K562 (cell line): ENCODE data around the gene NRP1. TPM values are rescaled to one million over a fixed set of nuclear protein-coding genes. Genes with fewer than 3 reads are reported as not detected.

Source experiments
- ATAC-seq: fragments of 200-7000 bp; cut with Tn5 transposase; 3 replicates; pipeline ENCODE4 v1.9.1; 2020; ENCODE audit warnings: moderate library complexity
- BruUV-seq: library from RNA; stranded (reverse); fragments of 400-500 nt; replicated peaks from 2 replicates; lab custom pipeline; 2021; lab: Mats Ljungman, UMichigan
- CTCF ChIA-PET: fragments of 300-600 bp; formaldehyde crosslinking; extraction: SDS; loops from one replicate; lab custom pipeline; 2021; ENCODE audit warnings: low intra/inter-chr PET ratio; lab: Yijun Ruan, JAX
- POLR2A ChIA-PET: fragments of 300-600, 350-650 bp; sonication (Branson Sonifier 250); formaldehyde crosslinking; extraction: SDS; loops from one replicate; lab custom pipeline; 2021; ENCODE audit warnings: antibody characterized with exemption, inconsistent platforms; lab: Yijun Ruan, JAX
- DNase-seq, 4 experiments: peaks; one replicate each; pipeline versions ENCODE4 v3.0.0 to v3.0.0-alpha.2; 2011 to 2018; ENCODE audit warnings: low spot score in 3 of 4, mixed read lengths in 3 of 4; ENCODE audit errors: extremely low read depth in 1 of 4
- FAIRE-seq: peaks from 2 replicates; lab custom pipeline; 2011; peaks lifted over from hg19 to GRCh38; lab: Jason Lieb, UNC
- H2AFZ ChIP-seq: 2 replicates; pipeline ENCODE4 v1.6.0; 2011; ENCODE audit warnings: low read depth, low read length, control low read depth, inconsistent platforms
- H3K27ac ChIP-seq: fragments of 200-600 bp; 3 replicates; pipeline ENCODE4 v1.8.0; 2011; ENCODE audit warnings: low read depth, mild to moderate bottlenecking, control low read depth, inconsistent platforms, low read length, moderate library complexity, mixed read lengths; ENCODE audit errors: extremely low read depth
- H3K27me3 ChIP-seq, 2 experiments: fragments of 300-600 bp in 1 of 2; 2 replicates in 1 of 2; 3 replicates in 1 of 2; pipeline versions ENCODE4 v1.6.0 to v1.8.0; 2011; ENCODE audit warnings: inconsistent platforms in 2 of 2, low read length in 2 of 2, mild to moderate bottlenecking in 1 of 2, mixed read lengths in 1 of 2, moderate library complexity in 1 of 2; ENCODE audit not compliant: control insufficient read depth in 2 of 2, insufficient read depth in 2 of 2
- H3K36me3 ChIP-seq: fragments of 300-600 bp; 3 replicates; pipeline ENCODE4 v1.8.0; 2011; ENCODE audit warnings: mild to moderate bottlenecking, low read length, inconsistent platforms; ENCODE audit not compliant: control insufficient read depth, insufficient read depth
- H3K4me1 ChIP-seq, 2 experiments: fragments of 200-600 bp in 1 of 2; replicated peaks in 1 of 2; 2 replicates in 1 of 2; 3 replicates in 1 of 2; pipeline versions ENCODE4 v1.5.1 to v1.8.0; 2011; ENCODE audit warnings: inconsistent platforms in 2 of 2, low read length in 2 of 2, mild to moderate bottlenecking in 1 of 2, mixed read lengths in 1 of 2, moderate library complexity in 1 of 2; ENCODE audit not compliant: control insufficient read depth in 2 of 2, insufficient read depth in 2 of 2
- H3K4me2 ChIP-seq: 2 replicates; pipeline ENCODE4 v1.6.1; 2011; ENCODE audit warnings: low read length, control low read depth, inconsistent platforms, mixed read lengths; ENCODE audit not compliant: insufficient read depth
- H3K4me3 ChIP-seq: fragments of 200-600 bp; sonication (generic), shearing (Covaris generic); 2 replicates; pipeline ENCODE4 v1.5.1; 2016; ENCODE audit warnings: control low read depth, inconsistent platforms
- H3K79me2 ChIP-seq: fragments of 200-600 bp; 3 replicates; pipeline ENCODE4 v1.8.0; 2011; ENCODE audit warnings: low read length, inconsistent platforms; ENCODE audit not compliant: control insufficient read depth, insufficient read depth
- H3K9ac ChIP-seq, 2 experiments: 2 replicates each; pipeline versions ENCODE4 v1.6.0 to v1.6.1; 2011; ENCODE audit warnings: low read depth in 2 of 2, low read length in 2 of 2, control low read depth in 1 of 2, inconsistent platforms in 1 of 2, mild to moderate bottlenecking in 1 of 2, mixed read lengths in 1 of 2; ENCODE audit not compliant: insufficient read depth in 1 of 2
- H3K9me1 ChIP-seq: one replicate; pipeline ENCODE4 v1.6.0; 2011; ENCODE audit warnings: inconsistent platforms, mild to moderate bottlenecking, low read length, moderate library complexity; ENCODE audit not compliant: control insufficient read depth, insufficient read depth
- H3K9me3 ChIP-seq: replicated peaks from 2 replicates; pipeline ENCODE4 v1.5.1; 2011; ENCODE audit warnings: low read depth, low read length, inconsistent platforms; ENCODE audit not compliant: control insufficient read depth, insufficient read depth
- H4K20me1 ChIP-seq: replicated peaks from 2 replicates; pipeline ENCODE4 v1.6.1; 2011; ENCODE audit warnings: low read length, inconsistent platforms, mixed read lengths; ENCODE audit not compliant: control insufficient read depth, insufficient read depth
- CBX5 ChIP-seq: IDR thresholded peaks from 2 replicates; pipeline ENCODE4 v1.6.1; 2014; ENCODE audit warnings: low read depth, borderline replicate concordance
- ELF1 ChIP-seq: fragments of 200-800 bp; sonication (Bioruptor generic); IDR thresholded peaks from 2 replicates; pipeline ENCODE4 v1.6.1; 2016; ENCODE audit warnings: missing genetic modification characterization, missing compliant biosample characterization
- HNRNPK ChIP-seq: fragments of 200-400 bp; formaldehyde crosslinking; IDR thresholded peaks from one replicate; pipeline ENCODE4 v1.6.1; 2018; ENCODE audit warnings: mild to moderate bottlenecking, low read depth, low read length; ENCODE audit not compliant: poor library complexity, severe bottlenecking
- MYNN ChIP-seq, 2 experiments: sonication (generic); formaldehyde crosslinking in 1 of 2; IDR thresholded peaks; 2 replicates each; pipeline versions ENCODE4 v1.5.0 to v1.6.1; 2016 to 2020; ENCODE audit warnings: antibody characterized with exemption in 1 of 2, missing genetic modification reagents in 1 of 2
- NCOA2 ChIP-seq, 2 experiments: fragments of 450-650 bp; IDR thresholded peaks; 2 replicates each; pipeline ENCODE4 v1.6.1; 2018; ENCODE audit warnings: mild to moderate bottlenecking in 2 of 2, moderate library complexity in 1 of 2; ENCODE audit not compliant: partially characterized antibody in 2 of 2
- NONO ChIP-seq, 2 experiments: fragments of 200-400 bp in 1 of 2; fragments of 450-650 bp in 1 of 2; formaldehyde crosslinking in 1 of 2; IDR thresholded peaks; 2 replicates each; pipeline ENCODE4 v1.6.1; 2017; ENCODE audit warnings: low read depth in 2 of 2, mild to moderate bottlenecking in 2 of 2, moderate library complexity in 2 of 2, low read length in 1 of 2
- NR1H2 ChIP-seq: sonication (generic); formaldehyde crosslinking; IDR thresholded peaks from 2 replicates; pipeline ENCODE4 v1.4.0; 2020; ENCODE audit warnings: mild to moderate bottlenecking, missing genetic modification reagents
- SLC30A9 ChIP-seq: fragments of 250-450 bp; sonication (Bioruptor Pico); IDR thresholded peaks from 2 replicates; pipeline ENCODE4 v1.8.0; 2022; ENCODE audit warnings: mild to moderate bottlenecking, moderate library complexity
- THRB ChIP-seq: fragments of 450-650 bp; formaldehyde crosslinking; conservative IDR thresholded peaks from 2 replicates; pipeline ENCODE4 v1.4.0; 2022; ENCODE audit warnings: mild to moderate bottlenecking, missing genetic modification characterization
- ZMIZ1 ChIP-seq, 2 experiments: fragments of 150-350 bp in 1 of 2; IDR thresholded peaks; 2 replicates each; pipeline ENCODE4 v1.6.1; 2012 to 2016; ENCODE audit warnings: low read depth in 2 of 2, low read length in 2 of 2, mild to moderate bottlenecking in 1 of 2, moderate library complexity in 1 of 2
- WGBS: fragments of 100-300 bp; shearing (Covaris generic); methylation state at CpG from one replicate; pipeline ENCODE4 v1.1.6; 2016; ENCODE audit warnings: low coverage, mixed read lengths; ENCODE audit not compliant: insufficient coverage; ENCODE audit errors: missing lambda C conversion rate; 5-methylcytosine and 5-hydroxymethylcytosine counted together
- in situ Hi-C: fragments of 300-500 bp; cut with MboI; formaldehyde crosslinking; loops from 4 replicates; pipeline ENCODE4 v1.15.0; 2018; ENCODE audit warnings: inconsistent platforms, mixed read lengths
- intact Hi-C: fragments of 100-400 bp; cut with micrococcal nuclease; formaldehyde crosslinking; loops from 2 replicates; pipeline ENCODE4 v1.14.2; 2022
- polyA plus RNA-seq, 8 experiments: library from polyadenylated mRNA; depleted of rRNA in 4 of 8; stranded (reverse) in 5 of 8; unstranded in 3 of 8; fragments of >200 nt; fragmentation: Nextera tagmentation in 2 of 8; fragmentation: Illumina TruSeq in 1 of 8; extraction: Ambion mirVana in 2 of 8; extraction: Trizol in 1 of 8; gene quantifications; 2 replicates each; pipeline versions ENCODE4 v1.2.1 to v1.2.3, GENCODE V29; 2011 to 2014; ENCODE audit warnings: inconsistent platforms in 1 of 8, missing spikeins in 1 of 8
- total RNA-seq, 7 experiments: library from RNA; depleted of rRNA in 6 of 7; stranded (reverse); fragments of >200 nt in 6 of 7; fragmentation: Illumina TruSeq in 2 of 7; extraction: Trizol in 2 of 7; gene quantifications; 2 replicates each; pipeline versions ENCODE4 v1.2.1 to v1.2.3, GENCODE V29; 2011 to 2021; ENCODE audit warnings: low replicate concordance in 1 of 7
- TF ChIP-seq, protein P1 (sequence below): IDR thresholded peaks from 3 replicates; pipeline ENCODE4 v1.6.1; 2011; ENCODE audit warnings: borderline replicate concordance, mild to moderate bottlenecking; ENCODE audit not compliant: insufficient read length, insufficient read depth
- TF ChIP-seq, protein P2 (sequence below): sonication (generic); formaldehyde crosslinking; IDR thresholded peaks from 2 replicates; pipeline ENCODE4 v1.8.0; 2022; ENCODE audit warnings: mild to moderate bottlenecking, missing genetic modification reagents, borderline replicate concordance

NRP1 gene
- total and polyA plus RNA-seq, 9 of the 15 experiments (the other 6 are each of a cell fraction or from before 2014, with no cell fraction given), result 0.01 to 0.38 (median 0.04) TPM; not detected in 5

- Histone ChIP-seq H3K9ac (no peak overlapping the region), H3K27ac (no peak overlapping the region), H4K20me1 (no peaks in the 10 kb centered on the region), H3K9me3 (no peaks in the 10 kb centered on the region), H3K79me2 (no peaks in the 10 kb centered on the region), H3K4me2 (no peak overlapping the region), H3K36me3 (no peaks in the 10 kb centered on the region), H3K4me1 (no peaks in the 10 kb centered on the region), H3K4me3 (no peak overlapping the region), H3K9me1 (no peaks in the 10 kb centered on the region), H2AFZ (no peak overlapping the region), H3K27me3 (no peaks in the 10 kb centered on the region)
- ChIA-PET POLR2A (no interaction called here), CTCF (no interaction called here)
- no peak for DNase-seq
- ATAC-seq, result no peak
- no peak for FAIRE-seq
- intact Hi-C loops, result no loop called here
- in situ Hi-C loops, result no loop called here
- BruUV-seq, result no TSS peak
- 6% methylated on average over 3 of the region's 3 CpGs for WGBS
- no peak for TF ChIP-seq THRB (CRISPR knock-in tag)
- TF ChIP-seq NCOA2 (IDR thresholded peaks at IDR 0.05; ENCODE audit: partially characterized antibody in 2 of 2), result no peak
- no peak for TF ChIP-seq SLC30A9 (CRISPR knock-in tag)
- TF ChIP-seq, protein P1, sequence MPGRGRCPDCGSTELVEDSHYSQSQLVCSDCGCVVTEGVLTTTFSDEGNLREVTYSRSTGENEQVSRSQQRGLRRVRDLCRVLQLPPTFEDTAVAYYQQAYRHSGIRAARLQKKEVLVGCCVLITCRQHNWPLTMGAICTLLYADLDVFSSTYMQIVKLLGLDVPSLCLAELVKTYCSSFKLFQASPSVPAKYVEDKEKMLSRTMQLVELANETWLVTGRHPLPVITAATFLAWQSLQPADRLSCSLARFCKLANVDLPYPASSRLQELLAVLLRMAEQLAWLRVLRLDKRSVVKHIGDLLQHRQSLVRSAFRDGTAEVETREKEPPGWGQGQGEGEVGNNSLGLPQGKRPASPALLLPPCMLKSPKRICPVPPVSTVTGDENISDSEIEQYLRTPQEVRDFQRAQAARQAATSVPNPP, result no peak
- TF ChIP-seq CBX5, result no peak
- TF ChIP-seq, protein P2, sequence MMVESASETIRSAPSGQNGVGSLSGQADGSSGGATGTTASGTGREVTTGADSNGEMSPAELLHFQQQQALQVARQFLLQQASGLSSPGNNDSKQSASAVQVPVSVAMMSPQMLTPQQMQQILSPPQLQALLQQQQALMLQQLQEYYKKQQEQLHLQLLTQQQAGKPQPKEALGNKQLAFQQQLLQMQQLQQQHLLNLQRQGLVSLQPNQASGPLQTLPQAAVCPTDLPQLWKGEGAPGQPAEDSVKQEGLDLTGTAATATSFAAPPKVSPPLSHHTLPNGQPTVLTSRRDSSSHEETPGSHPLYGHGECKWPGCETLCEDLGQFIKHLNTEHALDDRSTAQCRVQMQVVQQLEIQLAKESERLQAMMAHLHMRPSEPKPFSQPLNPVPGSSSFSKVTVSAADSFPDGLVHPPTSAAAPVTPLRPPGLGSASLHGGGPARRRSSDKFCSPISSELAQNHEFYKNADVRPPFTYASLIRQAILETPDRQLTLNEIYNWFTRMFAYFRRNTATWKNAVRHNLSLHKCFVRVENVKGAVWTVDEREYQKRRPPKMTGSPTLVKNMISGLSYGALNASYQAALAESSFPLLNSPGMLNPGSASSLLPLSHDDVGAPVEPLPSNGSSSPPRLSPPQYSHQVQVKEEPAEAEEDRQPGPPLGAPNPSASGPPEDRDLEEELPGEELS (CRISPR knock-in tag), result no peak
- TF ChIP-seq MYNN (IDR thresholded peaks at IDR 0.05), result no peak
- no peak for TF ChIP-seq MYNN (CRISPR knock-in tag; IDR thresholded peaks at IDR 0.05)
- no peak for TF ChIP-seq NONO (IDR thresholded peaks at IDR 0.05; ENCODE audit: low read depth in 2 of 2, low read length in 1 of 2)
- TF ChIP-seq HNRNPK, result no peak
- TF ChIP-seq ZMIZ1 (IDR thresholded peaks at IDR 0.05; ENCODE audit: low read depth in 2 of 2, low read length in 2 of 2), result no peak
- TF ChIP-seq ELF1 (tag), result no peak
- no peak for TF ChIP-seq NR1H2
Observed at GRCh38 chr10:33352615-33353014, 18.1 kb upstream of the NRP1 start.
